ENCODE results near the gene HOXA11.

HOXA11 gene

DNA sequence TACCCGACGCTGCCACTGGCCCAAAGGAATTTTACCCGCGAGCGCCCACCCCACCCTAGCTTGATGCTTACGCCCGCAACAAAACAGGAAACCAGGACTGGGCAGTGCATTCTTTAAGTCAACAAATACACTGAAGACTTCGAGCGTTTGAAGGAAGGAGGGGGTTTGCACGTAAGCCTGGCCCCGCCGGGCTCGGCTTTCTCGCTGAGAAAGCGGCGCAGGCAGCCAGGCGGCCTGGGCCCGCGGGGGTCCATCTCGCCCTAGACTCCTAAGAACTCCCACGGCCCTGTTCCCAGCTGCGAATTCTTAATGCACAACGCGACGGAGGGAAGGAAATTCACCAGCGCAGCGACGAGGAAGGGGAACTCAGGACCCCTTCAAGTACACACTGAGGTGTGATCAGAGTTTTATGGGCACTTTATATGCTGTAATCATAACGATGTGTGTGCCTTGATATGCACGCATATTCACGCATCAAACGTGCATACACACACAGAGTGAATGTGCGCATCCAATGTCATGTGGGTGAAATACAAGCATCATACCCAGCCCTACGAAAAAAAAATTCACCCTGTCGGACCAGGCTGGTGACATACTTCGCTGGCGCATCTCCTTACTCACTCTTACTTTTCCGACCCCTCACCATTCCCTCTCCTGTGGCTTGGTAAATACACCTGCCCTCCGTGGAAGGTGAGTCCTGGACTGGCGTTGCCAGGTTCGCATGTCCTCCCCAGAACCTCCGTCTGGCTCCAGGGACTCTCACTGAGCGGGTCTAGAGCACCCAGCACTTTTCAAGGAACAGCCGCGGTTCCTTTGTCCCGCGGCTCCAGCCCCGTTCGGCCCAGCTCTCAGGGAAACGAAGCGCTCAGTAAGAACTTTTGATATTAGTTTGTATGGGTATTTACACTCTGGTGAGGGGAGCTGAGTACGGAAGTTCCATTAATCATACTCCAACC is 20.6 kb upstream of the HOXA11 start:
- no peak for DNase-seq

DNA sequence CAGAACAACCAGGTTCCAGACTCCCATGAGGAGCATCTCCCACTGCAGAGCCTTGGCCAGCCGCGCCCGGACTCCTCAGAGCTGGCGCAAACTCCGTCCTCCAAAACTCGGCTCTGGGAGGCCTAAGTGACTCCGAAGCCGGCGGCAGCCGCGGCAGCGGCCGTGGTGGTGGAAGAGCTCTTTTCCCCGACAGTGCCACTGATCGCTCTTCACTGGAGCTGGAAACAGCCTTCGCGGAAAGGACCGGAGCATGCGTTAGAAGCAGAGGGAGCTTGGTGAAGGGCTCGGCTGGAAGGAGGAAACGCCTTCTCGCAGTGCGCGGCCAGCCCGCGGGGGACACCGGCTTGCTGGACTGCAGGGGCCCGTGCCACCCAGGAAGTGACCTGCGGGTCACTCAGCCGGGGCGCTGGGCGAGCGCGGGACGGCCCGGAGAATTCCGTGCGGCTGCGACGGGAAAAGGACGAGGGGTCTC is 19.9 kb upstream of the HOXA11 start:
- DNase-seq, result no peak

DNA sequence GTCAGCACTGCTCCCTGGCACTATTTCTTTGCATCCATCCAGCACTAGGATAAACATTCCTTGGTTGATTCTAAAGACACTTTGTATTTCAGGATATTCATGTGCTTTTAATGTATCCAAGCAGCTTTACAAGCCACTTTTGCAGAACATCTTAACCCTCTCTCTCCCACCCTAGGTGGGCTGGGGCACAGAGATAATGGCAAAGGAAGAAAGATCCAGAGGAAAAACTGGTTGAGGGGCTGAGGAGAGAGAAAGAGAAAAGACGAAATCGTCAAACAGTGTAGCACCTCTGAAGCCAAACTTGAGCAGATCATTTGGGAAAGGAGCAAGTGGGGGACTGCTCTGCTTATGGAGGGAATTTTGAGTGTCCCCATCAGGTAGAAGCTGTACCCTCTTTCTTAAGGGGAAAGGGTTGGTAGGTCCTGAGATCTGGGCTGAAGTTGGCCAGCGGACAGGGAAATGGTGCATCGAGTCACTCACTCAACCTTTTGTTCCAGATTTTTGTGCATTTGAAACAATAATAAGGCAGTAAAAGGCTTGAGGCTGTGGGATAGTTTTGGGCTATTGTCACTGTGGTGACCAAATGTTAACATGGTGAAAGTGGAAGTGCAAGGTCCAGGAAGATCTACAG is 19.0 kb upstream of the HOXA11 start:
- no peak for DNase-seq

DNA sequence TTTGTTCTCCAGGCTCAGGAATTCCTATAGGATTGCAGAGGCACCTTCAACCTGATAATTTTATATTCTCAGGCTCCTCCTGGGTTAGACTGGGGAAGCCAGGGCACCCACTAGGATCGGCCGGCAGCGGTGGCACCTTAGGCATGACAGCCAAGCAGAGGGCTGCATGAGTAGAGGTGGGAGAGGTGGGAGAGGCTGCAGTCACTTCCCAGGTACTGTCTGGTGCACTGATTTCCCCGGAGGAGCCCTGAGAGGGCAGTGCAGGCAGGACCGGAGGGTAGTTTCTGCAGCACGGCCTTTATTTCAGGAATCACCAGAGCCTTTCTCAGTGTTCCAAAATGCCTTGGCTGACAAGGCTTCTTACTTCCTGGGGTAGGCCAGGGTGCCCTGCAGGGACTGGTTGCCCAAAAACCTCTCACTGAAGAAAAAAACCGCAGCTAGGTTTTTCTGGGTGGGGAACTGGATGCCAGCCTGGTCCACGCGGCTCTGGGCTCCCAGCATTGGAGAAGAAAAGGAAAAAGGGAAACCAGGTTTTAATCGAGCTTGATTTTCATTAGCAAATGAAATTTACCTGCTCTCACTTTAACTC is 18.4 kb upstream of the HOXA11 start:
- no peak for DNase-seq

GRCh38 chr7:27202862-27203134 is 17.8 kb upstream of the HOXA11 start:
- no peak for DNase-seq

- no peak for DNase-seq
Measured at GRCh38 chr7:27202018-27202861, 17.2 kb upstream of the HOXA11 start.

DNA sequence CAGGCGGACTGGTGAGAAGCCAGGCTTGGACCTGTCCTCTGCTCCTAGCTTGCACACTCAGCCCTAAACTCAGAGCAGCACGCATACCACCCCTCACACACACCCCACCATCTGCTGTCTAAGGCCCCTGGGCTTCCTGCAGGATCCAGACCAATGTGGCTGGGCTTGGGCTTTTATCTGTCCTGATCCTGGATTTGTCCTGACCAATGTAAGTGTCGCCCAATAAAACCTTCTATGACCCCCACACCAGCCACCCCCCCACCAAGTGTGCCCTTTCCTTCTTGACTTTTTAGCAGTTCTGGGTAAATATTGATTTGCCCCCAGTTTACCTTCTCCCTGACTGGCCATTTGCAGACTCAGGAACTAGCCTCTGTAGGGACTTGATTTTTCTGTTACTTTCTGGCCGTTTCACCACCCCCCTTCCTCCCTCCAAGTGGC is 16.6 kb upstream of the HOXA11 start:
- no peak for DNase-seq

- DNase-seq, result no peak
Measured at GRCh38 chr7:27200761-27201579, 15.9 kb upstream of the HOXA11 start.

DNA sequence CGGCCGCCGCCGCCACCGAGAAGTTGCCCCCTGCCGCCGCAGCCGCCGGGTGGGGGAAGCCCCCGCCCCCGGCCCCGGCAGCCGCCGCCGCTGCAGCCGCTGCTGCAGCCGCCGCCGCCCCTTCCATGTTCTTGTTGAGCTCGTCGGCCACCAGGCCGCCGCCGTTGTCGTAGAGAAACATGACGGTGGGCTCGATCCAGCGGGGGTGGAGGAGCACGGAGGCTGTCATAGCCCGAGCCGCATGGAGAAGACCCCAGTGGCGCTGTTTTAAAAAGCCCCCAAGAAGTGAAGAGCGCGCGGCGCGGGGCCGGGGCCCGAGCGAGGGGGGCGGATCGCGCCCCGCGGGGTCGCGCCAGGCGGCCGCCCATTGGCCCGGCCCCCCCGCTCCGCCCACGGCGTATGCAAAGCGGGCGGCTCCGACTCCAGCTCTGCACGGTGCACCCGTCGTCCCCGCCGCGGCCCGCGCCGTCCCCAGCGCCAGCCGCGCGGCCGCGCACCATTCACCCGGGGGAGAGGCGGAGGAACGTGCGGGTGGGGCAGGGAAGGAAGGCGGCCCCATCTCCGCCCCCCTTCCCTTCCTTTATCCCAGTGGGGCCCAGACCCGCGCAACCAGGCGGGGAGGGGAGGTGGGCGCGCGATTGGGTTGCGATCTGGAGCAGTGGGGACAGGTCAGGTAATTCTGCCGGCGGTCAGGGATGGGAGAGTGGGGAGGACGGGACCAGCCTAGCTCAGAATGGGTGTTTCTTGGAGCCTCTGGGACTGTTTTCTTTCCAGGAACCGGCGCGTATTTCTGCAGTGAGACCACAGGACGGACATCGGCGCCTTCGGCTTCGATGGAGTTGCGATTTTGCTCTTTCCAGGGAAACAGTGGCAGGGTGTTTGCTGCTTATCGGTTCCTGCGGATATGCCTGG is 15.1 kb upstream of the HOXA11 start, which contains the start of gene HOXA13:
Gene HOXA13 (minus strand): TSS at position 243 of the 912 bp plus-strand sequence. CDS start 14 bp downstream, at position 229.
- no peak for DNase-seq

GRCh38 chr7:27198871-27199801 is 14.1 kb upstream of the HOXA11 start:
- no peak for DNase-seq

DNA sequence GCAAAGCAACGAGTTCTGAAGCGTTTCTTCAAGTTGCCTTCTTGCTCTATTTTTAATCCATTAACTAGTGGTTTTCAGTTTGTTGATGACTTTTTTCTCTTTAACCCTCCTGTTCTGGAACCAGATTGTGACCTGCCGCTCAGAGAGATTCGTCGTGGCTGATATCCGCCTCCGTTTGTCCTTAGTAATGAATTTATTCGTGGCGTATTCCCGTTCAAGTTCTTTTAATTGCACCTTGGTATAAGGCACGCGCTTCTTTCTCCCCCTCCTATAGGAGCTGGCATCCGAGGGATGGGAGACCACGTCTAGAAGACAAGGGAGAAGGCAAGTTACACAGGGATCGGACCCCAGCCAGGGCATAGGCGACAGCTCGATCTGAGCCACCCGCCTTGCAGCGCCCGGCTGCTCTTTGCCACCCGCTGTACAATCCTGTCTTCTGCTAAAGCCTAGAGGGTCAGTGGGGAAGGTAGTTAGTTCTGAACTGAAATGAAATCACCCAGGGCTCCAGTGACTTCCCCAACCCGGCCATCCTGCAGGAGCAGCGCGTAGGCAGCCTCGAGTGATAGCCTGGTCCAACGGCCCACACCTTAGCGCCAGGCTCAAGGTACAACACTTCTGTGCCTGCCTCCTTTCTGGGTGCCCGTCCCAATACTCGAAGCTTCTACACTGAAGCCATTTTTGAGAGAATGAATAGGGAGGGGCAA is 13.3 kb upstream of the HOXA11 start:
- no peak for DNase-seq

- DNase-seq, result peak; percentile 17
Measured at GRCh38 chr7:27197137-27198042, 12.4 kb upstream of the HOXA11 start.

DNA sequence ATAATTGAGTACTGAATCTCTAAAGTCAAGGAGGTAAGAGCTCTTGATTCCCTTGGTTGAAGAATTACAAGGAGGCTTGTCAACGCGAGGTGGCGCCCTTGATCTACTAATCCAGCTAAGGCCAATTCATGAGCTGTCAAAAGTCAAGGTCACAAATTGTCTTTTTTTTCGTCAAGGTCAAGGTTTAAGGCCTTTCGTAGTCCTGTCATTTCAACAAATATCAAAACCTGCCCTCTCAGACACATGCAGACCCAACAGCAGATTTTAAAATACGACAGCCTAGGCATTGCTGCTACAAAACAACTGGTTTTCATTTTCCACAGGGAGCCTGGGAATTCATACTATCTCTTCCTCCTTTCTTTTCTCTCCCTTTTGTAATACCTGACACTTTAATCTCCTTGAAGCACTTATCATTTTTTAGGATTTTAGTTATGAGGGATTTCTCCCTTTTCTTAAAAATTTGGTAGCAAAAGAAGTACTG is 11.3 kb upstream of the HOXA11 start:
- peak; percentile 83 for DNase-seq

GRCh38 chr7:27194686-27195379 is 9.8 kb upstream of the HOXA11 start:
- DNase-seq, result no peak

- DNase-seq, result no peak
Measured at GRCh38 chr7:27194002-27194352, 8.9 kb upstream of the HOXA11 start.

DNA sequence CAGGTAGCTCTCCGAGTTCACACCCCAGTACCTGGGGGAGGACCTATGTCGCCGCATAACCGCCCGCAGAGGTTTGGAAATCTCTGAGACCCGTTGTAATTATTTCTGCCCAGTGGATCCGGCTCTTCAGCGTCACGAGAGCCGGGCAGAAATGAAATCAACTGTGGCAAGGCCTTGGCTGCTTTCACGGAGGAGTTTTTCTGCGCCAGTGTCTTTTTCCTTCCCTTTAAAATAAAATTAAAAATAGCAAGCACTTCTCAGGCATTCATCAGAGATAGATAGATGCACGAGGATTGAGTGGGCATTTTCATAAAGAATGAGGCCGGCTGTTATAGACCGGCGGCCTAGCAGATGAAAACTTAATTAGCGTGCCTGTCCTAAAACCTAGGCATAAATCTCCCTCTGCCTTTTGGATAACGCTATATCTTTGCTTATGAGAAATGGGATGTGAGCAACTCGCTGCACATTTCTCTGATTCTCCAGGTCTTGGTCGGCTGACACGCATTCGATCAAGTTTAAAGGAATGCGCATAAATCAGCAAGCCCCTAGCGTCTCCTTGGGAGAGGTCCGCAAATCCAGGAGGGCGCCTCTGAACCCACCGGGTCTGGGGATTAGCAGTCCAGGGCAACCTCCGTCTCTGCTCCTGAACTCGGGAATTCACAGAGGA is 8.4 kb upstream of the HOXA11 start:
- no peak for DNase-seq
